Activated B cell treated with CpG ODN at 0.5 μM for 24 hours (primary cell): ENCODE data around the gene CBX5. TPM values are rescaled to one million over a fixed set of nuclear protein-coding genes. Genes with fewer than 3 reads are reported as not detected.
"Not testable (repeated sequence)": the region's sequence is repeated elsewhere in the genome, so short reads cannot be mapped to it uniquely, and the experiment has no call there.

ENCODE experiments used
- ATAC-seq: fragments of 200-7000 bp; cut with Tn5 transposase; one replicate; pipeline ENCODE4 v1.10.0; 2021; ENCODE audit warnings: low read depth, mild to moderate bottlenecking, moderate library complexity
- CTCF ChIA-PET: fragments of 350-600 bp; sonication (Branson Sonifier 250); formaldehyde crosslinking; loops from one replicate; lab custom pipeline; 2021; ENCODE audit warnings: antibody characterized with exemption; lab: Charles Lee
- POLR2A ChIA-PET: fragments of 350-600 bp; sonication (Branson Sonifier 250); formaldehyde crosslinking; loops from one replicate; lab custom pipeline; 2021; ENCODE audit warnings: antibody characterized with exemption; lab: Charles Lee
- DNase-seq: peaks from one replicate; pipeline ENCODE4 v3.0.0; 2022
- H3K27ac Mint-ChIP-seq: one replicate; pipeline ENCODE4 v1.8.0; 2020; ENCODE audit warnings: mixed read lengths
- H3K27me3 Mint-ChIP-seq: one replicate; pipeline ENCODE4 v1.8.0; 2021; ENCODE audit warnings: mixed read lengths
- H3K36me3 Mint-ChIP-seq: one replicate; pipeline ENCODE4 v1.8.0; 2021; ENCODE audit warnings: low read depth, mixed read lengths
- H3K4me1 Mint-ChIP-seq: one replicate; pipeline ENCODE4 v1.8.0; 2021; ENCODE audit warnings: mixed read lengths
- H3K4me3 Mint-ChIP-seq: one replicate; pipeline ENCODE4 v1.8.0; 2020; ENCODE audit warnings: mild to moderate bottlenecking, mixed read lengths
- H3K9me3 Mint-ChIP-seq: one replicate; pipeline ENCODE4 v1.8.0; 2020; ENCODE audit warnings: mixed read lengths
- intact Hi-C: fragments of 100-400 bp; cut with micrococcal nuclease; formaldehyde crosslinking; loops from one replicate; pipeline ENCODE4 v1.15.1; 2024
- total RNA-seq: library from RNA; stranded (reverse); gene quantifications from 2 replicates; pipeline ENCODE4 v1.2.3, GENCODE V29; 2022
- TF ChIP-seq, protein P1 (sequence below): fragments of 200-600 bp; IDR thresholded peaks from one replicate; pipeline ENCODE4 v1.8.0; 2022; ENCODE audit warnings: antibody characterized with exemption, mild to moderate bottlenecking

Gene CBX5
- total RNA-seq, 1 donor from 2014 or later, result 77.3 TPM

DNA sequence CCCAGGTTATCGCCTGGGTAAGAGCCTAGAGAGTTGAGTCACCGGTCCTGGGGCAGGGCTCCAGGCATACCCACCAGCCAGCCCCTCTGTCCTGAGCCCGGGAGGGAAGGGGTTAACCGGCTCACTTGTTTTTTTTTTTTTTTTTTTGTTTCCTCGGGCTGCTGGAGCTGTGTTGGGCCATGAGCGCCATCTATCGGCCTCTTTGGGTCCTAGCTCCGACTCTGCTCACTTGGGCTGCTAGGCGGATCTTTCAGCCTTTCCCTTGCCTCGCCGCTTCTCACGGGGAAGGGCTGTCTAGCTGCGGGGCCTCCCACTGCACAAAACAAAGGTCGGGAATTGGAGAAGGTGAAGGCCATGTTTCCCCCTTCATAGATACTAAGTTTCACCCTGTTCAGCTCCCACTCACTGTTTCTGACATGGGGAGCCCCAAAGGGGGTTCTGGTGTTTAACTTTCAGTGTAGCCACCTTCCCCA lies 88.3 kb downstream of the CBX5 start:
- ATAC-seq, result peak; percentile 61
- peaks cover 29% of the 10 kb centered on the region for H3K4me1 Mint-ChIP-seq
- CTCF ChIA-PET, result interaction anchor here (0.6 to 9.4 kb wide), 14 partner anchors 10 to 461 kb away, joined by 3 to 98 read pairs (median 4); partner anchors contain the start of genes HOXC4, HOXC5 and HOXC8
- TF ChIP-seq, protein P1, sequence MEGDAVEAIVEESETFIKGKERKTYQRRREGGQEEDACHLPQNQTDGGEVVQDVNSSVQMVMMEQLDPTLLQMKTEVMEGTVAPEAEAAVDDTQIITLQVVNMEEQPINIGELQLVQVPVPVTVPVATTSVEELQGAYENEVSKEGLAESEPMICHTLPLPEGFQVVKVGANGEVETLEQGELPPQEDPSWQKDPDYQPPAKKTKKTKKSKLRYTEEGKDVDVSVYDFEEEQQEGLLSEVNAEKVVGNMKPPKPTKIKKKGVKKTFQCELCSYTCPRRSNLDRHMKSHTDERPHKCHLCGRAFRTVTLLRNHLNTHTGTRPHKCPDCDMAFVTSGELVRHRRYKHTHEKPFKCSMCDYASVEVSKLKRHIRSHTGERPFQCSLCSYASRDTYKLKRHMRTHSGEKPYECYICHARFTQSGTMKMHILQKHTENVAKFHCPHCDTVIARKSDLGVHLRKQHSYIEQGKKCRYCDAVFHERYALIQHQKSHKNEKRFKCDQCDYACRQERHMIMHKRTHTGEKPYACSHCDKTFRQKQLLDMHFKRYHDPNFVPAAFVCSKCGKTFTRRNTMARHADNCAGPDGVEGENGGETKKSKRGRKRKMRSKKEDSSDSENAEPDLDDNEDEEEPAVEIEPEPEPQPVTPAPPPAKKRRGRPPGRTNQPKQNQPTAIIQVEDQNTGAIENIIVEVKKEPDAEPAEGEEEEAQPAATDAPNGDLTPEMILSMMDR, result no peak
- H3K9me3 Mint-ChIP-seq, result no peaks in the 10 kb centered on the region
- H3K4me3 Mint-ChIP-seq, result no peak overlapping the region
- H3K27ac Mint-ChIP-seq, result no peak overlapping the region
- POLR2A ChIA-PET, result interaction anchor here (0.6 to 1.0 kb wide), 6 partner anchors 10 to 306 kb away, joined by 3 to 9 read pairs (median 4); partner anchors contain the start of gene NCKAP1L
- peaks cover 20% of the 10 kb centered on the region for H3K27me3 Mint-ChIP-seq
- intact Hi-C loops, result loop anchor here (1.0 to 5.0 kb wide), 6 partner anchors 10 to 444 kb away; no protein-coding TSS in a partner anchor
- peak; percentile 58 for DNase-seq
- H3K36me3 Mint-ChIP-seq, result peaks cover 9% of the 10 kb centered on the region

DNA sequence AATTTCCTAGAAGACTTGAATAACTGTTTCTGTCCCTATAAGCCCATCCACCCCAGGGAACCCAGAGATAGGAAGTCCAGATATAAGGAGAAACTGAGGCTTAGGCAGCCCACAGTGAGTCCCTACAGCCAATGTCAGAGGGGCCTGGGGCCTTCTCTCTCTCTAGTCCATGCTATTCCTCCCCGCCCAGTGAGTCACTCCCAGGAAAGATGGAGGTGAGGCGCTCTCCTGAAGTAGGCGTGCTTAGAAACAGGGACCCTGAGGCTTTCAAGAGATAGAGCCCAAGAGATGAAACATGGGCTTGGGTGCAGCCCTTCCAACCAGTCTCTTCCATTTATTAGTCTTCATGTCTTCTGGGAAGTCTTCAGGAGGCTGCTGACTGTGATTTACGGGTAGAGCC lies 88.8 kb downstream of the CBX5 start:
- intact Hi-C loops, result loop anchor here (1.0 to 5.0 kb wide), 6 partner anchors 10 to 444 kb away; no protein-coding TSS in a partner anchor
- no peak for DNase-seq
- ChIA-PET POLR2A (interaction anchor here (0.6 to 1.0 kb wide), 3 partner anchors 10 to 139 kb away, joined by 4 to 9 read pairs (median 6); no protein-coding TSS in a partner anchor), CTCF (interaction anchor here (0.6 to 9.4 kb wide), 12 partner anchors 10 to 445 kb away, joined by 3 to 98 read pairs (median 6); partner anchors contain the start of genes HOXC4, HOXC5 and HOXC8)
- H3K4me1 Mint-ChIP-seq, result peaks cover 24% of the 10 kb centered on the region
- peaks cover 11% of the 10 kb centered on the region for H3K36me3 Mint-ChIP-seq
- ATAC-seq, result no peak
- H3K4me3 Mint-ChIP-seq, result no peak overlapping the region
- peaks cover 17% of the 10 kb centered on the region for H3K27me3 Mint-ChIP-seq
- H3K27ac Mint-ChIP-seq, result no peak overlapping the region
- TF ChIP-seq, protein P1, result no peak
- H3K9me3 Mint-ChIP-seq, result no peaks in the 10 kb centered on the region

DNA sequence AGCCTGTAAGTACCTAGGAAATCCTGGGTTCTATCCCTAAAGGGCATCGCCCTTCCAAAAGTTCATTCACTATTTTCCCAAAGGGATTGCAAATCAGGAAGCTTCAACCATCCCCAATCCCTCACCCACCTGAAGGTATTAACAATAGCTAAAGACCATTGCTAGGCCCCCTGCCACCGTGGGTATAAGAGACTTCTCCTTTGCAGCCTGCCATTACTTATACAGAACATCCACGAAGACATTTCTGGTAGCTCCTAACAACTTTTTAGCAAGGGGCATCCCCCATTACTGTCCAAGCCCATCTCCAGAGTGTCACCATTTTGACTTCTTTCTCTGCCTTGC lies 90.8 kb downstream of the CBX5 start:
- ChIA-PET CTCF (interaction anchor here (1.1 to 9.4 kb wide), 6 partner anchors 12 to 183 kb away, joined by 5 to 98 read pairs (median 48); partner anchors contain the start of genes HOXC4, HOXC5 and HOXC8), POLR2A (interaction anchor here (0.6 to 2.9 kb wide), 7 partner anchors 27 to 401 kb away, joined by 3 to 29 read pairs (median 3); partner anchors contain the start of genes HOXC4 and HOXC5)
- ATAC-seq (no peak), DNase-seq (no peak)
- Mint-ChIP-seq H3K27ac (peak overlapping the region; percentile 76), H3K4me1 (peaks cover 17% of the 10 kb centered on the region), H3K9me3 (no peaks in the 10 kb centered on the region), H3K4me3 (peak overlapping the region; percentile 90), H3K27me3 (peaks cover 10% of the 10 kb centered on the region), H3K36me3 (peaks cover 14% of the 10 kb centered on the region)
- TF ChIP-seq, protein P1, result no peak
- intact Hi-C loops, result loop anchor here (1.0 kb wide), 1 partner anchor 136 kb away; the partner anchor contains the start of gene HOXC4

DNA sequence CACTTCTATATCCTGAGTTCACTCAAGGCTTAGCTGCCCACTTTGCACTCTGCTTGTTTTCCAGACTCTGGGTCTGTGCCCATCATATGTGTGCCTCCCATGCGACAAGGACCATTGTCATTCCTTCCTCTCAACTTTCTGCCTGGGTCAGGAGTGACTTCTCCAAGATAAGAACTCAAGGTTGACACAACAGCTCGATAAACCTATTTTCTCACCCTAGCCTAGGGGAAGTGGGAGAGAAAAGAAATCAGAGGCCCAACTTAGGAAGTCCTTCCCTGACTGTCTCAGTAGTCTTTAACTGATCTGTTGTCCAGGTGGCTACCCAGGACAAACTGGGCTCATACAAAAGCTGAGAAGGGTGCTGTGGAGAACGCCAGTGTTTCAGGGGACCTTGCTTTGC lies 92.8 kb downstream of the CBX5 start:
- H3K4me3 Mint-ChIP-seq, result peak overlapping the region; percentile 71
- H3K27ac Mint-ChIP-seq, result no peak overlapping the region
- POLR2A ChIA-PET, result interaction anchor here (0.6 kb wide), 1 partner anchor 30 kb away, joined by 3 read pairs; no protein-coding TSS in a partner anchor
- ATAC-seq (no peak), DNase-seq (no peak)
- intact Hi-C loops, result no loop called here
- no peaks in the 10 kb centered on the region for H3K9me3 Mint-ChIP-seq
- H3K4me1 Mint-ChIP-seq, result peaks cover 17% of the 10 kb centered on the region
- TF ChIP-seq, protein P1, result no peak
- H3K36me3 Mint-ChIP-seq, result peaks cover 22% of the 10 kb centered on the region
- CTCF ChIA-PET, result interaction anchor here (1.0 to 9.4 kb wide), 2 partner anchors 27 to 181 kb away, joined by 3 to 78 read pairs; partner anchors contain the start of gene HOXC8
- peaks cover 2% of the 10 kb centered on the region for H3K27me3 Mint-ChIP-seq

DNA sequence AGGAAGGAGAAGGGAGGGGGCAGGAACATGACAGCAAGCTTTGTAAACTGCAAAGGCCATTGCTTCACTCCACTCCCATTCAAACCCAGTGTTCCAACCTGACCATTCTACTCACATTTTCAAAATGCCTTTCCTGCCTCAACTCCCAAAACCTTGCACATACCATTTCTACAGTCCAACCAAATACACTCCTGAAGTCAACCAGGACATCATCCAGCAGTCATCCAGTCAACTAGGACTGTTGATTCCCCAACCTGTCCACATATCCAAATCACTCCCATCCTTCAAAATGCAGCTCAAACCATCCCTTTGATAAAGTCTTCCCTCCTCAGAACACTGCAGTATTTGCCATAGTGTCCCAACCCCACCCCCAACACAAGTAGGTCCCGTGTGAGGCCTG lies 94.0 kb downstream of the CBX5 start:
- intact Hi-C loops, result no loop called here
- TF ChIP-seq, protein P1, result no peak
- CTCF ChIA-PET, result interaction anchor here (1.0 kb wide), 1 partner anchor 29 kb away, joined by 3 read pairs; no protein-coding TSS in a partner anchor

DNA sequence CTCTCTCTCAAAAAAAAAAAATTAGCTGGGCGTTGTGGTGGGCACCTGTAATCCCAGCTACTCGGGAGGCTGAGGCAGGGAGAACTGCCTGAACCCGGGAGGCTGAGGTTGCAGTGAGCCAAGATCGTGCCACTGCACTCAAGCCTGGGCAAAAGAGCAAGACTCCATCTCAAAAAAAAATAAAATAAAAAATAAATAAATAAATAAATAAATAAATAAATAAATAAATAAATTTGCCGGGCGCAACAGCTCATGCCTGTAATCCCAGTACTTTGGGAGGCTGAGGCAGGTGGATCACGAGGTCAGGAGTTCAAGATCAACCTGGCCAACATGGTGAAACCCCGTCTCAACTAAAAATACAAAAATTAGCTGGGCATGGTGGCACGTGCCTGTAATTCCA lies 94.6 kb downstream of the CBX5 start:
- DNase-seq, ATAC-seq, H3K27ac Mint-ChIP-seq, H3K9me3 Mint-ChIP-seq, CTCF ChIA-PET, H3K4me3 Mint-ChIP-seq, POLR2A ChIA-PET, intact Hi-C loops, H3K27me3 Mint-ChIP-seq: not testable (repeated sequence)
- Mint-ChIP-seq H3K4me1 (peaks cover 12% of the 10 kb centered on the region), H3K36me3 (peaks cover 35% of the 10 kb centered on the region)

More for the DNA sequence above, 94.0 kb downstream of the CBX5 start:
- Mint-ChIP-seq H3K4me3 (no peak overlapping the region), H3K9me3 (no peaks in the 10 kb centered on the region), H3K27ac (no peak overlapping the region), H3K27me3 (peaks cover 1% of the 10 kb centered on the region), H3K4me1 (peaks cover 12% of the 10 kb centered on the region), H3K36me3 (peaks cover 33% of the 10 kb centered on the region)
- ATAC-seq, result no peak
- no peak for DNase-seq
- POLR2A ChIA-PET, result no interaction called here
